ENCODE data around the gene ZNF668.
"Not testable (repeated sequence)": the region's sequence is repeated elsewhere in the genome, so short reads cannot be mapped to it uniquely, and the experiment has no call there.

ZNF668 gene

GRCh38 chr16:31016018-31016417 is 58.0 kb downstream of the ZNF668 start:
- DNase-seq (ENCODE audit: extremely low read depth in 1 of 2, low read depth in 1 of 2) = no peak

GRCh38 chr16:31013292-31013691 is 60.7 kb downstream of the ZNF668 start:
- not testable (repeated sequence) for DNase-seq (ENCODE audit: extremely low read depth in 1 of 2, low read depth in 1 of 2)

GRCh38 chr16:31011815-31012214 is 62.2 kb downstream of the ZNF668 start:
- DNase-seq (ENCODE audit: extremely low read depth in 1 of 2, low read depth in 1 of 2) = not testable (repeated sequence)

Measured in activated CD8-positive, alpha-beta memory T cell treated with anti-CD3 and anti-CD28 coated beads for 1 hour (primary cell).